ENCODE data around the gene DCAF6.
"Not testable (repeated sequence)": the region's sequence is repeated elsewhere in the genome, so short reads cannot be mapped to it uniquely, and the experiment has no call there.

DCAF6 gene

DNA sequence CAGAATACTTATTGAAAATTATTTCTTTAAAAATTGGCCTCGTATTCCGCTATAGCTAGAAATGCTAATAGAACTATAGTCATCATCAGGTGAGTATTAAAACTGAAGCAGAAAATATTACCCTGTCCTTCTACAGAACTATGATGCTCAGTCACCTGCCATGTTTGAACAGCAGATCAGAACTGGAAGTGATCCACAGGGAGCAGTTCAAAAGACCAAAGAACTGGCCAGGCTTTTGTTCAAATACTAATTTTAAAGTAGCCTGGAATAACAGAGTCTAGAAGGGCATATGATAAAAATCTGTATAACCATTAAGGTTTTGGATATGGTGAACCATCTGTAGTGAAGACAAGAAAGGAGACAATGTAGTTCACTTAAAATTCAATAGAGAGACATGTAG is 105.9 kb downstream of the DCAF6 start:
- TF ChIP-seq, protein P1, sequence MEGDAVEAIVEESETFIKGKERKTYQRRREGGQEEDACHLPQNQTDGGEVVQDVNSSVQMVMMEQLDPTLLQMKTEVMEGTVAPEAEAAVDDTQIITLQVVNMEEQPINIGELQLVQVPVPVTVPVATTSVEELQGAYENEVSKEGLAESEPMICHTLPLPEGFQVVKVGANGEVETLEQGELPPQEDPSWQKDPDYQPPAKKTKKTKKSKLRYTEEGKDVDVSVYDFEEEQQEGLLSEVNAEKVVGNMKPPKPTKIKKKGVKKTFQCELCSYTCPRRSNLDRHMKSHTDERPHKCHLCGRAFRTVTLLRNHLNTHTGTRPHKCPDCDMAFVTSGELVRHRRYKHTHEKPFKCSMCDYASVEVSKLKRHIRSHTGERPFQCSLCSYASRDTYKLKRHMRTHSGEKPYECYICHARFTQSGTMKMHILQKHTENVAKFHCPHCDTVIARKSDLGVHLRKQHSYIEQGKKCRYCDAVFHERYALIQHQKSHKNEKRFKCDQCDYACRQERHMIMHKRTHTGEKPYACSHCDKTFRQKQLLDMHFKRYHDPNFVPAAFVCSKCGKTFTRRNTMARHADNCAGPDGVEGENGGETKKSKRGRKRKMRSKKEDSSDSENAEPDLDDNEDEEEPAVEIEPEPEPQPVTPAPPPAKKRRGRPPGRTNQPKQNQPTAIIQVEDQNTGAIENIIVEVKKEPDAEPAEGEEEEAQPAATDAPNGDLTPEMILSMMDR (IDR thresholded peaks at IDR 0.05; ENCODE audit: extremely low read depth, missing control alignments): no peak

DNA sequence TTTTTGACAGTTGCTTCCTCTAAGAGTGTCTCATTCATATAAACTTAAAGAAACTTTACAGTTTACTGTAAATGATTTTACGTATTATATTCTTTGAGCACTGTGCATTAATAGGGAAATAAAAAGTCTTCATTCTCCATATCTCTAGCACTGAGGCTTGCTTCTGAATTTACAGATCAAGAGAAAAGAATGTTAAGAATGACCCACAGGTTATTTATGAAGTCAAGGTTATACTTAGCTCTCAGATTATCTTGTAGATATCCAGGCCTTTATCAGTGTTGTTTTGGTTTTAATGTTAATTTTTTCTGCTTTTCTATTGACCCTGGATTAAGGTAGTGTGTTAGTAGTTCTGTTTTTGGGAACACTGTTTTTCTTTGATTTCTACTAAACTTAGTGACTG is 108.8 kb downstream of the DCAF6 start:
- DNase-seq (ENCODE audit: low spot score): no peak
- TF ChIP-seq, protein P1 (IDR thresholded peaks at IDR 0.05; ENCODE audit: extremely low read depth, missing control alignments): no peak

More for the DNA sequence above, 105.9 kb downstream of the DCAF6 start:
- no peak for DNase-seq (ENCODE audit: low spot score)

DNA sequence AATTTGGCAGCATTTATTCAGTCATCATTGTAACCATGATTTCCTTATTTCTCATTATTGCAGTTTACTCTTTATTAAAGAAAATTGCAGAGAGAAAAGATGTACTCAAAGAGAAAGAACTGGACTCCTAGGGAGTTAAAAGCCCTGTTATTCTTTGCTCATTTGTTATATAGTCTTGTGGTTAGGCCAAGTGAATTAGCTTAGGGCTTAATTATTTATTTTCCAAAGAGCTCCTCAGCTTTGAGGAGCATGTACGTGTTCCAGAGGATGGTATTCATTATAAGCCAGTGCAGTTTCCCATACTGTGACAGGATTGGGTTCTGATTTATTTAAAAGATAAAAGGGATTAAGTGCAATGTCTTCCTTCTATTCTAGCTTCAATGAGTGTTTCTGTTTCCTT is 113.8 kb downstream of the DCAF6 start:
- no peak for DNase-seq (ENCODE audit: low spot score)
- TF ChIP-seq, protein P1 (IDR thresholded peaks at IDR 0.05; ENCODE audit: extremely low read depth, missing control alignments): no peak

DNA sequence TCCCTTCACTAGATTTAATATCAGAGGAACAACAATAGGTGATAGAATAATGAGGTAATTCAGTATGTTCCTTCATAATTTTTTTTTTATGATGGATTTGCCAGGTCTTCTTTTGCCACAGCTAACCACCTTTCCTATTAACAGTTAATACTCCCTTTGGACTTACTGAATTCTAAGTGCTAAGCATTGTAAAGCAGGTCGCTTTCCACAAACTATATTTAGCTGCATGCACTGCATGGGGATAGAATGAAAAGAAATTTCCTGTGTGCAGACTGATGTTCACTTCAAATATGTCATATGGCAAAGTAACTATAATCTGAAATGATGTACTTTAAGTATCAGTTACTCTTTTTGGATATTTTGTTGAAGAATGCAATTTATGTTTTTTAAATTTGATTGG is 114.4 kb downstream of the DCAF6 start:
- TF ChIP-seq, protein P1 (IDR thresholded peaks at IDR 0.05; ENCODE audit: extremely low read depth, missing control alignments): no peak

DNA sequence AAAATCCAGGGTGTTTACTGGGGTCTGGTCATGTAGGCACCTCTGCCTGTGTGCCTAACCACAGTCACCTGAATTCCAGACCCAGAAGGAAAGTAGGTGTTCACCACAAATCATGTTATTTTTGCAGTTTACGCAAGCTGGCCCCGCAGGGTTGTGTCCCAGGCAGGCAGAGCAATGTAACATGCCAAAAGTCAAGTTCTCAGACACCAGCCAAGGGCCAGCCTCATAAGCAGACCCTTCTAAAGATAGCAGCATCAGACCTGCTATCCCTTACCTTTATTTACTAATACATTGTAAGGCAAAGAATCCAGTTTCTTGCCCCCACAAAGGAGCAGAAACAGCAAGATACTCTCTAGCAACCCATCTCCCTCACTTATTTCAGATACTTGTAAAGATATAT is 117.2 kb downstream of the DCAF6 start:
- DNase-seq (ENCODE audit: low spot score): no peak
- TF ChIP-seq, protein P1 (IDR thresholded peaks at IDR 0.05; ENCODE audit: extremely low read depth, missing control alignments): no peak

More for the DNA sequence above, 114.4 kb downstream of the DCAF6 start:
- DNase-seq (ENCODE audit: low spot score): no peak

DNA sequence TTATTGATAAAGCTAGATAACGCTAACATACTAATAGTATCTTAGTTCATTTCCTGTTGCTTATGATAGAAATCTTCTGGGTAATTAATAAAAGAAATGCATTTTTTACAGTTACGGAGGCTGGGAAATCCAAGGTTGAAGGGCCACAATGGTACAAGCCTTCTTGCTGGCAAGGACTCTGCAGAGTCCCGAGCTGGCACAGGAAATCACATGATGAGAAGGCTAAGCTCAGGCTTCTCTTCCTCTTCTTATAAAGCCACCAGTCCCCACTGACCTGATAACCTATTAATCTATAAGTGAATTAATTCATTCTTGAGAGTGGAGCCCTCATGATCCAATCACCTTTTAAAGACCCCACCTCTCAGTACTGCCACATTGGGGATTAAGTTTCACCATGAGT is 117.6 kb downstream of the DCAF6 start:
- no peak for DNase-seq (ENCODE audit: low spot score)
- TF ChIP-seq, protein P1 (IDR thresholded peaks at IDR 0.05; ENCODE audit: extremely low read depth, missing control alignments): no peak

DNA sequence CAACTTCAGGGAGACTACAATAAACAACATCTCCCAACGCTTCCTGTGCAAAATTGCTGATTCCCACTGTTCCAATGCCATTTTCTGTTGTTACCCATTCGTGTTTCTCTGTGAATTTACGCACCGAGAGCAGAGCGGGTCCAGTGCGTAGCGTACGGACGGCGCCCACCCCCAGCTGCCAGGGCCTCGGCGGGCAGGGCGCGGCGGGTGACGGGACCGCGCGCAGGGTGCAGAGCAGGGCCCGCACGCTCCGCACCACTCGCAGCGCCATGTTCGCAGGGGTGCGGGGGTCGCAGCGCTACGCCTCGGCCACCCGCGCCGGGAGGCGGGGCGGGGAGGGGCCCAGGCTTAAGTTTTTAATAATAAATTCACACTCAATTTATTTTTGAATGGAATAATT is 119.7 kb downstream of the DCAF6 start:
- DNase-seq (ENCODE audit: low spot score): not testable (repeated sequence)

DNA sequence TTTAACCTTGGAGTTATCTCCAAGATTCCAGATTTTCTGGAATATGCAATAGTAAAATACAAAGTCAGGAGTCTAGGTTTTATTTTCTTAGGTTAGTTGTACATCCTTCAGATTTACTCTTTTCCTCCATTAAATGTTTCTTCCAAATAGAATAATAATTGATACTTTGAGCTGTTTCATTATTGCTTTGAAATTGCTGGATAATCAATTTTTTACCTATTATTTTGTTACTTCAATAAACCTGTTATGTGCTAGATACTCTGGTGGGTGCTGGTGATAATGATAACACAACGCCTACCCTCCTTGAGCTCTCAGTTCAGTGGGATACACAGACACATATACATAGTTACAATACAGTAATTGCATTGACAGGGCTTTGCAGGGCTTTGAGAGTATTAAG is 120.9 kb downstream of the DCAF6 start:
- no peak for DNase-seq (ENCODE audit: low spot score)
- TF ChIP-seq, protein P1 (IDR thresholded peaks at IDR 0.05; ENCODE audit: extremely low read depth, missing control alignments): no peak
